Measurements from ENCODE around the gene SGSH. TPM values are rescaled to one million over a fixed set of nuclear protein-coding genes. Genes with fewer than 3 reads are reported as not detected.

Gene SGSH
- total RNA-seq, 2 donors from 2014 or later: 22.2 to 51.8 TPM

DNA sequence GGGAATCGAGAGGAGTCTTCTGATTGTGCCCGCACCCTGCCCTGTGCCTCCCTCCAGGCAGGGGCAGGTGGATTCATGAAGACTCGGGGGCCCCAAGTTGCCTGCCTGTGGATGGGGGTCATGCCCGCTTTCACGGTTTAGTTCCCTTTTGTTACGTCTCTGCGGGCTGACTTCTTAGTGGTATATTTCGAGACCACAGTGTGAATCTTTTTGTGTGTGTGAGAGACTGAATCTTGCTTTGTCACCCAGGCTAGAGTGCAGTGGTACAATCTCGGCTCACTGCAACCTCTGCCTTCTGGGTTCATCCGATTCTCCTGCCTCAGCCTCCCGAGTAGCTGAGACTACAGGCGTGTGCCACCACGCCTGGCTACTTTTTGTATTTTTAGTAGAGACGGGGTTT, 22.4 kb upstream of the SGSH start:
- ATAC-seq (ENCODE audit: insufficient number of reproducible peaks, low FRiP score, low read depth): no peak
- Histone ChIP-seq H3K27me3 (replicated peaks; ENCODE audit: insufficient read depth) (no peaks in the 10 kb centered on the region), H3K27ac (no peak overlapping the region), H3K4me3 (no peak overlapping the region), H3K36me3 (peaks cover 52% of the 10 kb centered on the region), H3K9me3 (no peaks in the 10 kb centered on the region), H3K4me1 (ENCODE audit: control insufficient read depth in 1 of 2, low read depth in 2 of 2) (no peaks in the 10 kb centered on the region)
- TF ChIP-seq CTCF (IDR thresholded peaks at IDR 0.05): no peak
- no peak for DNase-seq (ENCODE audit: low spot score)

DNA sequence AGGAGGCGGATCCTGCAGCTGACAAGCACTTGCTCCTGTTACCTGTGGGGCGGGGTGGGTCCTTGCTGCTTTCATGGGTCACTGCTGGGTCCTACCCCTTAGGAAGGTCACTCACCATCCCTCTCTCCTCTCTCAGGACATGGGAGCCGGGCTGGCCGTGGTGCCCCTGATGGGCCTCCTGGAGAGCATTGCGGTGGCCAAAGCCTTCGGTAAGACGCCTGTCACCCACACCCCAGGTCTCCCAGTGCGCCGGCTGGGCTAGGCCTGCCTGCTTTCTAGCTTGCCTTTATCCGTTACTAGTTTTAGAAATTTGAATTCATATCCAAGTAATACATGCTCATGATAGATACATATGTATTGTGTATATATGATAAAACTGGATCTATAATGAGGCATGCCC, 17.3 kb upstream of the SGSH start:
- H3K27me3 ChIP-seq (replicated peaks; ENCODE audit: insufficient read depth): no peaks in the 10 kb centered on the region
- ATAC-seq (ENCODE audit: insufficient number of reproducible peaks, low FRiP score, low read depth) (no peak), DNase-seq (ENCODE audit: low spot score) (no peak)
- no peak overlapping the region for H3K27ac ChIP-seq
- H3K4me1 ChIP-seq (ENCODE audit: control insufficient read depth in 1 of 2, low read depth in 2 of 2): no peaks in the 10 kb centered on the region
- H3K9me3 ChIP-seq: peaks cover 8% of the 10 kb centered on the region
- H3K4me3 ChIP-seq: no peak overlapping the region
- no peak for TF ChIP-seq CTCF (IDR thresholded peaks at IDR 0.05)
- H3K36me3 ChIP-seq: peaks cover 55% of the 10 kb centered on the region

- H3K9me3 ChIP-seq: peaks cover 12% of the 10 kb centered on the region
- no peak for ATAC-seq (ENCODE audit: insufficient number of reproducible peaks, low FRiP score, low read depth)
- no peak for TF ChIP-seq CTCF (IDR thresholded peaks at IDR 0.05)
- H3K4me1 ChIP-seq (ENCODE audit: control insufficient read depth in 1 of 2, low read depth in 2 of 2): no peaks in the 10 kb centered on the region
- no peak overlapping the region for H3K4me3 ChIP-seq
- H3K36me3 ChIP-seq: peaks cover 55% of the 10 kb centered on the region
- DNase-seq (ENCODE audit: low spot score): no peak
- H3K27me3 ChIP-seq (replicated peaks; ENCODE audit: insufficient read depth): no peaks in the 10 kb centered on the region
- H3K27ac ChIP-seq: no peak overlapping the region
Measured at GRCh38 chr17:80236911-80237310, 16.8 kb upstream of the SGSH start.

- Histone ChIP-seq H3K36me3 (peaks cover 47% of the 10 kb centered on the region), H3K27me3 (replicated peaks; ENCODE audit: insufficient read depth) (no peaks in the 10 kb centered on the region), H3K27ac (no peak overlapping the region), H3K4me3 (no peak overlapping the region), H3K9me3 (peaks cover 12% of the 10 kb centered on the region), H3K4me1 (ENCODE audit: control insufficient read depth in 1 of 2, low read depth in 2 of 2) (no peaks in the 10 kb centered on the region)
- DNase-seq (ENCODE audit: low spot score) (no peak), ATAC-seq (ENCODE audit: insufficient number of reproducible peaks, low FRiP score, low read depth) (no peak)
- no peak for TF ChIP-seq CTCF (IDR thresholded peaks at IDR 0.05)
Measured at GRCh38 chr17:80233202-80233601, 13.1 kb upstream of the SGSH start.

- H3K36me3 ChIP-seq: peaks cover 44% of the 10 kb centered on the region
Measured at GRCh38 chr17:80232438-80232837, 12.3 kb upstream of the SGSH start.

More at GRCh38 chr17:80232438-80232837, 12.3 kb upstream of the SGSH start:
- Histone ChIP-seq H3K4me1 (ENCODE audit: control insufficient read depth in 1 of 2, low read depth in 2 of 2) (no peaks in the 10 kb centered on the region), H3K9me3 (peaks cover 12% of the 10 kb centered on the region), H3K4me3 (no peak overlapping the region), H3K27me3 (replicated peaks; ENCODE audit: insufficient read depth) (no peaks in the 10 kb centered on the region), H3K27ac (no peak overlapping the region)
- TF ChIP-seq CTCF (IDR thresholded peaks at IDR 0.05): no peak
- ATAC-seq (ENCODE audit: insufficient number of reproducible peaks, low FRiP score, low read depth) (no peak), DNase-seq (ENCODE audit: low spot score) (no peak)
